Muscle of arm (tissue), 14 donors: ENCODE results near the gene TAF4. TPM values are rescaled to one million over a fixed set of nuclear protein-coding genes. Genes with fewer than 3 reads are reported as not detected.
"Not testable (repeated sequence)": the region's sequence is repeated elsewhere in the genome, so short reads cannot be mapped to it uniquely, and the experiment has no call there.

Source experiments
- DNase-seq: peaks from one replicate; pipeline ENCODE4 v3.0.0-alpha.2; 2013
- long read RNA-seq, 11 donors: transcript quantifications; one replicate each; lab custom pipeline, GENCODE V29; 2026
- polyA plus RNA-seq, 12 donors: library from polyadenylated mRNA; unstranded; fragments of 120-200 nt; gene quantifications; one replicate each; pipeline ENCODE4 v1.2.1, GENCODE V29; 2013; ENCODE audit not compliant: insufficient read length in 12 of 12

TAF4 gene, protein sequence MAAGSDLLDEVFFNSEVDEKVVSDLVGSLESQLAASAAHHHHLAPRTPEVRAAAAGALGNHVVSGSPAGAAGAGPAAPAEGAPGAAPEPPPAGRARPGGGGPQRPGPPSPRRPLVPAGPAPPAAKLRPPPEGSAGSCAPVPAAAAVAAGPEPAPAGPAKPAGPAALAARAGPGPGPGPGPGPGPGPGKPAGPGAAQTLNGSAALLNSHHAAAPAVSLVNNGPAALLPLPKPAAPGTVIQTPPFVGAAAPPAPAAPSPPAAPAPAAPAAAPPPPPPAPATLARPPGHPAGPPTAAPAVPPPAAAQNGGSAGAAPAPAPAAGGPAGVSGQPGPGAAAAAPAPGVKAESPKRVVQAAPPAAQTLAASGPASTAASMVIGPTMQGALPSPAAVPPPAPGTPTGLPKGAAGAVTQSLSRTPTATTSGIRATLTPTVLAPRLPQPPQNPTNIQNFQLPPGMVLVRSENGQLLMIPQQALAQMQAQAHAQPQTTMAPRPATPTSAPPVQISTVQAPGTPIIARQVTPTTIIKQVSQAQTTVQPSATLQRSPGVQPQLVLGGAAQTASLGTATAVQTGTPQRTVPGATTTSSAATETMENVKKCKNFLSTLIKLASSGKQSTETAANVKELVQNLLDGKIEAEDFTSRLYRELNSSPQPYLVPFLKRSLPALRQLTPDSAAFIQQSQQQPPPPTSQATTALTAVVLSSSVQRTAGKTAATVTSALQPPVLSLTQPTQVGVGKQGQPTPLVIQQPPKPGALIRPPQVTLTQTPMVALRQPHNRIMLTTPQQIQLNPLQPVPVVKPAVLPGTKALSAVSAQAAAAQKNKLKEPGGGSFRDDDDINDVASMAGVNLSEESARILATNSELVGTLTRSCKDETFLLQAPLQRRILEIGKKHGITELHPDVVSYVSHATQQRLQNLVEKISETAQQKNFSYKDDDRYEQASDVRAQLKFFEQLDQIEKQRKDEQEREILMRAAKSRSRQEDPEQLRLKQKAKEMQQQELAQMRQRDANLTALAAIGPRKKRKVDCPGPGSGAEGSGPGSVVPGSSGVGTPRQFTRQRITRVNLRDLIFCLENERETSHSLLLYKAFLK
- polyA plus RNA-seq, result 10 to 100 TPM in 11 of 12 donors, not detected in 1; 10.4 to 23.8 (median 12.3) TPM
- long read RNA-seq, donor 1, partial matches to known transcripts, result 0 of 1 reads
- long read RNA-seq, donor 1, other reads (novel, unspliced or antisense), result 0 of 1 reads
- long read RNA-seq, donor 2, result 0 reads
- long read RNA-seq, donor 3, partial matches to known transcripts, result 5 of 12 reads
- long read RNA-seq, donor 3, other reads (novel, unspliced or antisense), result 7 of 12 reads
- long read RNA-seq, donor 4, result 0 reads
- long read RNA-seq, donor 5, result 0 reads
- long read RNA-seq, donor 6, result 0 reads
- long read RNA-seq, donor 7, full-length matches to known transcripts, result 1 of 1 reads
- long read RNA-seq, donor 7, partial matches to known transcripts, result 0 of 1 reads
- long read RNA-seq, donor 7, other reads (novel, unspliced or antisense), result 0 of 1 reads
- long read RNA-seq, donor 8, result 0 reads
- long read RNA-seq, donor 9, result 0 reads
- long read RNA-seq, donor 10, partial matches to known transcripts, result 0 of 1 reads
- long read RNA-seq, donor 10, other reads (novel, unspliced or antisense), result 0 of 1 reads
- long read RNA-seq, donor 11, result 0 reads

DNA sequence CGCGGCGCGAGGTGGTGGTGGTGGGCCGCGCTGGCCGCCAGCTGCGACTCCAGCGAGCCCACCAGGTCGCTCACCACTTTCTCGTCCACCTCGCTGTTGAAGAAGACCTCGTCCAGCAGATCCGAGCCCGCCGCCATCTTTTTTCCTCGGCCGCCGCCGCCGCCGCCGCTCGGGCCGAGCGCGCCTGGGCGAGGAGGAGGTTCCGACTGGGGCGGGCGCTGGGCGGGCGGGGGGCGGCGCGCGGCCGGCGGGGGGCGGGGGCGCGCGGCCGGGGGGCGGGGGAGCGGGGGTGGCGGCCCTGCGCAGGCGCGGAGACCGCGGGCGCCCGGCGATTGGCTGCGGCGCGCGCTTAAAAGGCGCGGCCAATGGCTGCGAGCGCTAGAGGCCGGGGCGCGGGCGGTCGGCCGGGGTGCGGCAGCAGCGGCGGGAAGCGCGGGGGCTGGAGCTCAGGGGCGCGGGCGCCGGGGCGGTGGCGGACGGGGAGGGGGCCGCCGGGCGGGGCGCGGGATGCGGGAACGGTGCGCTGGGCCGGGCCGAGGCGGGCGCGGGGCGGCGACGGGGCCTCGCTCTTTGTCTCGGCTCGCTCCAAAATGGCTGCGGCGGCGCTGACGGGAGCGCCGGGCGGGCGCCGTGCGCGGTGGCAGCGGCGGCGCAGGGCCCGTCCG, at the start of gene TAF4:
Gene TAF4, minus strand, starts transcription at position 208 of the 665 bp plus-strand sequence. Its CDS starts 71 bp downstream, at position 137.
- peak; percentile 68 for DNase-seq

DNA sequence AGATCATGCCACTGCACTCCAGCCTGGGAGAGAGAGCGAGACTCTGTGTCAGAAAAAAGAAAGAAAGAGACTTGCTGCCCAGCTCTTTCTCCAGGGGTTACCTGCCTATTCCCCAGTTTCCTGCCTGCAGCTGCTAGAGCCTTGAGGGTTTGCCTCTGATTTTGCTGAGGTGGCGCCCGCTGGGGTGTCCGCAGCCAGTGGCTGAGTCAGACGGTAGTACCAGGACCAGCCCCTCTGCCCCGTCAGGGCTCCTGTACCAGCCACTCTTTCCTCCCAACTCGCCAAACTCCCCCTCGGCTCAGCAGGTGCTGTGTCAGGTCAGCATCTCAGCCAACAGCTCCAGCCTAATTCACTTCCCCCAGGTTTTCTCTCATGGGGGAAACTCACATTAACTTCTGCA, 49.2 kb upstream of the TAF4 start:
- no peak for DNase-seq

DNA sequence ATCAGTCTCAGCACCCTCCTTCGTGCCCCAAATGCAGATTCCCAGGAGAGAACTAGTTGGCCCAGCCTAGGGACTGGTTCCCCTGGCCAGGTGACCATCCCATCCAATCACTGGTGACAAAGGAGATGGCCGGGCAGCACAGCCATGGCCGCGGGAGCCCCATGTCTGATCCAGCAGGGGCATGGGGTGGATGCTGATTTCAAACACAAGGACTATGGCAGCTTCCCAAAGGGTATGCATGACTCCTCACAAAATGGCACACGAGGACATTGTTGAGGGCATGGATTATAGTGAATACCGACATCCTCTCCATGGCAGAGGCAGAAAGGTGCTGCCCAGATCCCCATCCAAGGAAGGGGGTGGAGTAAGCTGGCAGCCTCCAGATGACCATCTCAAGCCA, 46.7 kb upstream of the TAF4 start:
- DNase-seq, result no peak

DNA sequence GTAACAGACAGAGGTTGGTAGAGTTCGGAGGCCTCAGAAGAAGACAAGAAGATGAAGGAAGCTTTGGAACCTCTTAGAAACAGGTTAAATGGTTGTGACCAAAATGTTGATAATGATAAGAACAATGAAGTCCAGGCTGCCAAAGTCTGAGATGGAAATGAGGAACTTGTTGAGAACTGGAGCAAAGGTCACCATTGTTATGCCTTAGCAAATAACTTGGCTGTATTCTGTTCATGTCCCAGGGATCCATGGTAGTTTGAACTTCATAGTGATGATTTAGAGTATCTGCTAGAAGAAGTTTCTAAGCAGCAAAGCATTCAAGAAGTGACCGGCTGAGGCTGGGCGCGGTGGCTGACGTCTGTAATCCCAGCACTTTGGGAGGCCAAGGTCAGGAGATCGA, 45.5 kb upstream of the TAF4 start:
- DNase-seq, result no peak

DNA sequence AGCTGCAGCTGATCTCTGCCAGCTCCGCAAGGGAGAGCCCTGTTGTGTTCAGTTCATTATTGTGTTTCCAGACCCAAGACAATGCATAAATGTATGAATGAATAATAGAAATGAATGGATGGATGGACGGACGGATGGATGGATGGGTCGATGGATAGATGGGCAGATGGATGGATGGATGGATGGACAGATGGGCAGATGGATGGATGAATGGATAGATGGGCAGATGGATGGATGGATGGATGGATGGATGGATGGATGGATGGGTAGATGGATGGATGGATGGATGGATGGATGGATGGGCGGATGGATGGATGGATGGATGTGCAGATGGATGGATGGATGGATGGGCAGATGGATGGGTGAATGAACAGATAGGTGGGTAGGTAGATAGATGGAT, 39.9 kb upstream of the TAF4 start:
- no peak for DNase-seq

DNA sequence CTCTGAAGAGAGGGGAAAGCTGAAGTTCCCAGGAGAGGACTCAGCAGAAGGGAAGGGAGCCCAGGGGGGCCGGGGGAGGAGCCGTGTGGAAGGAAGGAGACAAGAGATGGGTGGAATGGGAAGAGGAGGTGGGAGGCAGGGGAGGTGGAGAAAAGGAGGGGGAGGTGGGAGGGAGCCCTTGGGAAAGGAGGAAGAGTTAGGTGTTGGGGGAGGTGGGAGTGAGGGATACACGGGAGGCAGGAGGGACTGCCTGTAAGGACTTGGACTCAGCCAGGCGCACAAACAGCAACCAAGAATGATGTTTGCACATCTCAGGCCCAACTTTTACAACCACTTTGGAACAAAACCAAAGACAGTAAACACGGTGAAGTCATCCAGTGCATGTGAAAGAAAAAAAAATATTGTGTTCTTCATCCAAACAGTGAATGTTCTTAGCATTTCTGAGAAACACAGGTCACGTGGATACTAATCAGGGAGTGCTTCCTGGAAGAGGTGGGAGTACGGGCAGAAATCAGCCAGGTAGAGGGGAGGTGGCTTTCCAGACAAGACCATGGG, 39.2 kb upstream of the TAF4 start:
- DNase-seq, result no peak

DNA sequence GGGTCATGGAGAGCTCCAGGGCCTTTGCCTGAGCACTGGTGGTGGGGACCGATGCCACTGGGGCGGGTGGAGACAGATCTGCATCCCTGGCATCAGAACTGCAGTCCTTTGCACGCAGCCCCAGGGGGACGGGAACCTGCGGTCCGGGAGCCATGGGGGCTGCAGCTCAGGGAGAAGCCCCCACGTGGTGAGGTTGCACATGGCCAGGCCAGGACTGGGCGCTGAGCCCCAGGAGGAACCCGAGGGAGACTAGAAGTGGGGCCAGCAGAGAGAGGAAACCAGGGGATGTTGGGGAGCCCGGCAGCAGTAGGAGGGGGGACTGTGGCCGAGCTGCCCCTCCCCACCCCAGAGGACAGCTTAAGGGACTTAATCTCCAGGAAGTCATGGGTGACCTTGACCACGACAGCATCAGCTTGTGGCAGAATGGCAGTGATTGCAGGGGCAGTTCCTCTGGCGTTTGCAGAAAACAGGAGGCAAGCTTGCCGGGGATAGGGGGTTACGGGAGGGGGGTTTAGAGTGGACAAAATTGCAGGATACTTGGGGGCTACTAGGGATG, 38.6 kb upstream of the TAF4 start:
- no peak for DNase-seq

DNA sequence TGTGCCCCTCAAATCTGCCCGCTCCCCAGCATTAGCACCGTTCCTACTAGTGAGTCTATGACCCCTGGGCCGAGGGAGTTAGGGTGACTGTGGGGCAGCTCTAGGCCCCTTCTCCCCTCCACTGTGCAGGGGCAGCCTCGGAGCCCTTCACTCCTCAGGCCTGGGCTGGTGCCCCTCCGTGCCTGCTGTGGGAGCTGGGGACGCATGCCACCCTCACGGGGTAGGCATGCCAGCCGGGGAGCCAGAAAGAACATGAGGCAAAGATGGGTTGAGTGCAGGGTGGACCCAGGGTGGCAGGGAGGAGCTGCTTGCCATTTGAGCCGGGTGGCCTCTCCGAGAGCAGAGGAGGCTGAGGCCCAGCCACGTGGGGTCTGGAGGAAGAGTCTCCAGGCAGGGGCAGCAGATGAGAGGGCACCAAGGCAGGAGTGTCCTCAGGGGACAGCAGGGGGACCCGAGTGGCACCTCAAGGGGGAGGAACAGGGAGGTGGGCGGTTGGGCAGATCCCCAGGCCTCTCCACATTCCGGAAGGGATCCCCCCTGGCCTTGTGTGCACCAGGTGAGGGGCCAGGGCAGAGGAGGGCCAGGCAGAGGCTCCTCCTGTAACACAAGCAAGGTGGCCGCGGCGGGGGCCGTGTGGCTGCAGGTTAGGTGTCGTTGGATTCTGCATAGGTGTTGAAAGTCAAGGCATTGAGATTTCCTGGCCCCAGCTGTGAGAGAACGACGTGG, 38.0 kb upstream of the TAF4 start:
- DNase-seq, result no peak

DNA sequence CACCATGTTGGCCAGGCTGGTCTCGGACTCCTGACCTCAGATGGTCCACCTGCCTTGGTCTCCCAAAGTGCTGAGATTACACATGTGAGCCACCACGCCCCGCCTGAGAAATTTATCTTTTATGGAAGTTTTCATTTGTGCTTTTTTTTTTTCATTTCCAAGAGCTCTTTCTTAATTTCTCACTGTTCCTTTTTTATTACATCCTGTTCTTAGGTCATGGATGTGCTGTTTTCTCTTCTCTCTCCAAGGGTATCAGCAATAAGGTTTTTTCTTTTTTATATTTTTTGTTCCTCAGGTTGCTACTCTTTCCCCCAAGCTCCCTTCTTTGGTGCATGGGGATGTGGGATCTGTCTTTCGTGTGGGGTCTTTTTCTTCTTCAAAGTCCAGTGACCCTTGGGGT, 35.4 kb upstream of the TAF4 start:
- DNase-seq, result no peak

DNA sequence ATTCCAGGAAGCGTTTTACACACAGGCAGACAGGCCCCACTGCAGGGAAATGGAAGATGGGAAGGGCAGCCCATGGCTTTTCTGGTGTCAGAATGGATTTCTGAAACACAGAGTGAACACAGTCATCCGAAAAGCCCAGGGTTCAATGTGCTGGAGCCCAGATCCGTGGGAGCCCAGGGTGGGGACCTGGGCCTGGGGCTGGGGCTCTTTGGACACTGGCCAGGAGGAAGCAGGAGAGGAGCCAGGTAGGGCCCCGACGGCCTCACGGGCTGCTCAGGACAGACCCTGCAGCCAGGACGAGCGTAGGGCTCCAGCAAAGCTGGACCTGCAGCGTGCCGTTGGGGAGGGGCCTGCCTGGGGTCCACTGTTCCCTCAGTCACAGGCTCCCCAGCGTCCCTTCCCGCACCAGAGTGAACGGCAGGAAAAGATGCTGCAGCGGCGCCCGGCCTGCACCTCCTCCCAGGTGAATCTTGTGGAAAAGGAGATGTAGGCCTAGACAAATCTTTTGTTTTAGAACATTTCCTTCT, 32.3 kb upstream of the TAF4 start:
- DNase-seq, result no peak

DNA sequence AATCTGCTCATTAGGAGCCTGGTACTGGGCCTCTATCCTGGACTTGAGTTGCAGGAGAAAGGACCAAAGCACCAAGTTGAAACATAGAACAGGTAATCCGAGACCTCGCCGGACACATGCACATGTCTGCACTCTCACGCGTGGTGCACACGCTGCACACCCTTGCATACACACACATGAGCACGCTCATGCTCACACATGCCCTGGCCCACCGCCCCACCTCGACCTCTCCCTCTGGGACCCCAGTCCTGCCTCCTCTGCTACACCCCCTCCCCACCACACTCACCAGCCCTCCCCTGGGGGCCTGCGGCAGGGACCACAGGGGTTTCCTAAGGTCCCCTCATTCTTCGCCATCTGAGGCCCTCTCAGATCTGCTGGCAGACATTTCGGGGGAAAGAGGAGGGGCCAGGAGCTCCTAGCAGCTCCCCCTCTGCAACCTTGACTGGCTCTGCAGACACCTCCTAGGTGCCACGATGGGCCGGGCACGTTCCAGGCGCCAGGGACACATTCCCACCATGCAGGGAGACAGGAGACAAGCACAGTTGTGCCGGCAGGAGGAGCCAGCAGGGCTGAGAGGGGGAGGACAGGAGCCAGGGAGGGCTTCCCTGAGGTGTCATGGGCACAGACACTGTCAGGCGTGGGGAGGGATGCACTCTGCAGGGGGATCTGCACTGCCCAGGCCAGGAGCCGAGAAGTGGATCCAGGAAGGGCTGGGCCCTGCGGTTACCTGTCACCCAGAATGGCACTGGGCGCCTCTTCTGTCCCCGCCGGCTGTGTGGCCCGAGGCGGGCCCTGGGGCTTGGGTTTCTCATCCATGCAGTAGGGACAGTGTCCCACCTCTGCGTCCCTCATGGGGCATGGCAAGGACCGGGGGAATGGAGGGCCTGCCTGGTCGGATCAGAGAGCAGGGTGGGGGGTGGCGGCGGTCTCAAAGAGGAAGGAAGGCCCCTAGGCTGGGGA, 31.0 kb upstream of the TAF4 start:
- no peak for DNase-seq

DNA sequence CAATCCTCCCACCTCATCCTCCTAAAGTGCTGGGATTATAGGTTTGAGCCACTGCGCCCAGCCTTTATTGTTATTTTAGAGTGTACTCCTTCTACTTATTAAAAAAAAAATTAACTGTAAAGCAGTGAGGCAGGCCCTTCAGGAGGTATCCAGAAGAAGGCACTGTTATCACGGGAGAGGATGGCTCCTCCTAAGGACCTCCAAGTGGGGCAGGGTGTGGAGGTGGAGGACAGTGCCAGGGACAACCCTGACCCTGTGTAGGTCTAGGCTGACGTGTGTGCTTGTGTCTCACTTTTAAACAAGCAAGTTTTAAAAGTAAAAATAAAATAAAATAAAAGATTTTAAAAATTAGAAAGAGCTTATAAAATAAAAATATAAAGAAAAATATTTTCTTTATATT, 23.7 kb upstream of the TAF4 start:
- no peak for DNase-seq

DNA sequence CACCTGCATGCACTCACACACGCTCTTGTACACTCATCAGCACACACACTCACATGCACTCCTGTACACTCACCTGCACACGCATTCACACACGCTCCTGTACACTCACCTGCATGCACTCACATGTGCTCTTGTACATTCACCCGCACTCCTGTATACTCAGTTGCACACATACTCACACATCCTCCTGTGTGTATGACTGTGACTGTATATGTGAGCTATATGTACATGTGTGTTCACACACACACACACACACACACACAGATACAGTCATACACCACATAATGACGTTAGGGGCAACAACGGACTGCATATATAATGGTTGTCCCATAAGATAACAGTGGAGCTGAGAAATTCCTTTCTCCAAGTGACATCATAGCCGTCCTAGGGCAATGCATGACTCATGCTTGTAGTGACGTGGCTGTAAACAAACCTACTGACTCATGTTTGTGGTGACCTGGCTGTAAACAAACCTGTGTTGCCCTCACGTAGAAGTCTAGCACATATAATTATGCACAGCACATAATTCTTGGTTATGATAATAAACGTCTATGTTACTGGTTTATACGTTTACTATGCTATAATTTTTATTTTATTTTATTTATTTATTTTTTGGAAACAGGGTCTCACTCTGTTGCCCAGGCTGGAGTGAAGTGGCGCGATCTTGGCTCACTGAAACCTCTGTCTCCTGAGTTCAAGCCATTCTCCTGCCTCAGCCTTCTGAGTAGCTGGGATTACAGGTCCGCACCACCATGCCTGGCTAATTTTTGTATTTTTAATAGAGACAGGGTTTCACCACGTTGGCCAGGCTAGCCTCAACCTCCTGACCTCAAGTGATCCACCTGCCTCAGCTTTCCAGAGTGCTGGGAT, 22.8 kb upstream of the TAF4 start:
- no peak for DNase-seq

DNA sequence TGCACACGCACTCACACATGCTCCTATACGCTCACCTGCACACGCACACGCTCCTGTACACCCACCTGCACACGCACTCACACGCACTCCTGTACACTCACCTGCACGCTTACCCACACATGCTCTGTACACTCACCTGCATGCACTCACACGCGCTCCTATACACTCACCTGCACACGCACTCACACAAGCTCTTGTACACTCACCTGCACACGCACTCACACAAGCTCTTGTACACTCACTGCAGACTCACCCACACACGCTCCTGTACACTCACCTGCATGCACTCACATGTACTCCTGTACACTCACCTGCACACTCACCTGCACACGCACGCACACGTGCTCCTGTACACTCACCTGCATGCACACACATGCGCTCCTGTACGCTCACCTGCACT, 22.0 kb upstream of the TAF4 start:
- DNase-seq, result no peak

DNA sequence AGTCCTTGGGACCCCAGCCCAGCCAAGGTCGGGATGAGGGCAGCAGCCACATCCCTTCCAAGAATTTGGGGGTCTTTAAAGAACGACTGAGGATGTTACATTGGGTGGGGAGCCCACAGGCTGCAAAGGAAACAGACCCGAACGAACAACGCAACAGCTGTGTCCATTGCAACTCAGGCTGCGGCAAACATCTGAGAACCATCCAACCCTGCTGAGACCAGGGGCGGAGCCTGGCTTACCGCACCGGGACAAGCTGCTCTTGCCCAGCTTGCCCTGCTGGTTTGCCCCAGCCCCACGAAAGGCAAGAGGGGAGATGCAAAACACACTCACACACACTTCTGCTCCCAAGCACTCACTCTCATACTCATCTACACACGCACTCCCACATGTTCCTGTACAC, 21.5 kb upstream of the TAF4 start:
- no peak for DNase-seq

DNA sequence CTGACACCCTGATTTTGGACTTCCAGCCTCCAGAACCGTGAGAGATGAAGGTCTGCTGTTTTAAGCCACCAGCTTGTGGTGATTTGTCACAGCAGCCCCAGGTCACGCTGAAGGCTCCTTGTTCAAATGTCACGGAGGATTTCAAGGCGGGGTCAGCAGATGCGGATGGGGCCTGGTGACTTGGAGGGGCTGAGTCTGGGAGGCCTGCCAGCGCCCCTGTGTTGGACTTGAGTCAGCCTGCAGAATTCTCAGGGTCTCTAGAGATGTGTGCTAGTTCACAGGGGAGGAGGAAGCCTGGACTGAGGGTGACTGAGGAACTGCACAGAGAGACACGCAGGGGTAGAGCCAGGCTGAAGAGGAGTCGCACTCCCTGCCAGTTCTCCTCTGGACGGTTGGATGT, 19.5 kb upstream of the TAF4 start:
- DNase-seq, result no peak

DNA sequence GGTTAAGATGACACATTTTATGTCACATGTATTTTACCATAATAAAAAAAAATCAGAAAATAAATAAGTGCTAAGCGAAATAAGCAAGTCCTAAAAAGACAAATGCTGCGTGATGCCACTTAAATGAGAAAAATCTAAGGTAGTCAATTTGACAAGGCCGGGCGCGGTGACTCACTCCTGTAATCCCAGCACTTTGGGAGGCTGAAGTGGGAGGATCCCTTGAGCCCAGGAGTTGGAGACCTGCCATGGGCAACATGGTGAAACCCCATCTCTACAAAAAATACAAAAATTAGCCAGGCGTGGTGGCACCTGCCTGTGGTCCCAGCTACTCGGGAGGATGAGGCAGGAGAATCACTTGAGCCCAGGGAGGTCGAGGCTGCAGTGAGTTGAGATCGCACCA, 18.5 kb upstream of the TAF4 start:
- not testable (repeated sequence) for DNase-seq
